NCI-H2029 (cell line): ENCODE measurements around the gene FOSL1.

ENCODE experiments used
- DNase-seq: peaks from one replicate; lab custom pipeline; 2025; lab: John Stamatoyannopoulos, UW

The FOSL1 gene

DNA sequence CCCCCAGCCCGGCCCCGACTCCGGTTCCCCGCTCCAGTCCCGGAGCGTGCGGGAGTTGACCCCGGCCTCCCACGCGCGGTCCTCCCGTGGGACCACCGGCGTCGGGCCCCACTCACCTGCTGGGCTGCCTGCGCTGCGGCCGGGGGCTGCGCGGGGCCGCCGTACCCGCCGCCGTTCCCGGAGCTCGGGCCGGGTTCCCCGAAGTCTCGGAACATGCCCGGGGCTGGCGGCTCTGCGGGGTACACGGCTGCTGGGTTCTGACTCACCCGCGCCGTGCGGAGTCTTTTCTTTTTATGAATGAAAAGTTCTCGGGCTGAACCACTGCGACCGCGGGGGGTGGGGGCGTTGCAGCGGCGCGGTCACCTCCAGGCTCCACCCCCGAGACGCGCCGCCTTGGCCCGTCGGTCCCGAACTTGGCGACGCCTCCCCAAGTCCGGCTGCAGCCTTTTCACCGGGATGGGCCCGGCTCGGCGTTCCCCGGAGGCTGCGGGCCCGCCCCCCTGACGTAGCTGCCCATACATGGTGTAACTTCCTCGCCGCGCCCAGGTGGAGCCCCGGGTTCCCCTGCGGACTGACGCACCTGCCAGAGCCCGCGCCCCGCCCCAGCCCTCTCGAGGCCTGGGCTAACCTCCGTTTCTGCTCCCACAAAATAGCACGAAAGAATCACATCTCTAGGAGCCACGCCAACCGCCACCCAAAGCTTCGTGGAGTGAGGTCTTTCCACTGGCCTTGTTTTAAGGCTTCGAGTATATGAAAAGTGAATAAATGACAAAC lies at the start of gene FOSL1:
Gene FOSL1, minus strand, starts transcription at position 264 of the 774 bp plus-strand sequence. Its CDS starts 49 bp downstream, at position 215.
- DNase-seq, result peak; percentile 45

GRCh38 chr11:65947603-65948125 lies 47.5 kb upstream of the FOSL1 start:
- DNase-seq, result no peak

GRCh38 chr11:65947133-65947532 lies 46.9 kb upstream of the FOSL1 start:
- DNase-seq, result no peak

DNA sequence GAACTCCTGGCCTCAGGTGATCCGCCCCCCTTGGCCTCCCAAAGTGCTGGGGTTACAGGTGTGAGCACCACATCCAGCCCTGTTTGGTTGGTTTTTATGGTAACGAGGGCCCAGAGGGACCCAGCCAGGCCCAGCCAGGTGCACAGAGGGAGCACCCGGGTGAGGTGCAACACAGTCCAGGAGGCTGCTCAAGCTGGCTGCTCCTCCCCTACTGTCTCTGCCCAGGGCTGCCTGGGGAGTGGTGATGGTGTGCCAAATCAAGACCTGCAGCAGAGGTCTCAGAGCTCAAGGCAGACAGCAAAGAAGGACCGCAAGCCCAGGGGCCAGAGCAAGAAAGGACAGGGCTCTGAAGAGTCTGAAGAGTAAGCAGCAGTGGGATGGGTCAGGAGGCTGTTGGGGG lies 46.5 kb upstream of the FOSL1 start:
- no peak for DNase-seq

GRCh38 chr11:65945941-65946558 lies 45.9 kb upstream of the FOSL1 start:
- DNase-seq, result no peak

- DNase-seq, result no peak
Observed at GRCh38 chr11:65945430-65945911, 45.3 kb upstream of the FOSL1 start, which contains the start of gene TSGA10IP. TSS of gene TSGA10IP (plus strand) at chr11:65945480. CDS start at chr11:65945676, 196 bp downstream.

- DNase-seq, result no peak
Observed at GRCh38 chr11:65944767-65945166, 44.6 kb upstream of the FOSL1 start.

- DNase-seq, result no peak
Observed at GRCh38 chr11:65944191-65944590, 44.0 kb upstream of the FOSL1 start.

DNA sequence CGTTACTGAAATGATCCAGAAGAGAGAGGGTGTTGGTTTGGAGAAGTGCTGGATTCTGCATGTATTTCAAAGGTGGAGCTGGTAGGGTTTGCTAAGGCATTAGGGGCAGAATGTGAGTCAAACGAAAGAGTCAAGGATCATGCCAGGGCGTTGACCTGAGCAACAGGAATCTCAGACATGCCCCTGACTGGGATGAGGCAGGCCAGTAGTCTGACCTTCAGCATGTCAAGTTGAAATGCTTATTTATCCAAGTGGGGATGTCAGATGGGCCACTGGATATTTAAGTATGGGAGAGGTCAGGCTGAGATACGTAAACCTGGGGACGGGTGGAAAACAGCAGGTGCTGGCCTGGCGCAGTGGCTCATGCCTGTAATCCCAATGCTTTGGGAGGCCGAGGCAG lies 42.3 kb upstream of the FOSL1 start:
- no peak for DNase-seq

DNA sequence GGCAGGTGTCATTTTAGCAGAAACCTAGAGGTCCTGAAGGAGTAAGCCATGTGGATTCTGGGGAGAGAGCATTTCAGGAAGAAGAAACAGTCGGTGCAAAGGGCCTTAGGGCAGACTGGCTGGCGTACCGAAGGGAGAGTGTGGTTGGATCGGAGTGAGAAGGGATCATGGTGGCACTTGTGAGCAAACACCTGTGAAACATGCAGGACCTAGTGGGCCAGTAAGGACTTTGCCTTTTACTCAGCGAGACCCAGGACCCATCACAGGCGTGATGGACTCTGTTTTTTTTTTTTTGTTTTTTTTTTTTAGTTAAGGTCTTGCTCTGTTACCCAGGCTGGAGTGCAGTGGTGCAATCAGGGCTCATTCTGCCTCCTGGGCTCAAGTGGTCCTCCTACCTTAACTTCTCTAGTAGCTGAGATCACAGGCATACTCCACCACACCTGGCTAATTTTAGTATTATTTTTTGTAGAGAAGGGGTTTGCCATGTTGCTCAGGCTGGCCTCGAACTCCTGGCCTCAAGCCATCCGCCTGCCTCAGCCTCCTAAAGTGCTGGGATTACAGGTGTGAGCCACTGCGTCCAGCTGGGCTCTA lies 41.6 kb upstream of the FOSL1 start:
- no peak for DNase-seq

DNA sequence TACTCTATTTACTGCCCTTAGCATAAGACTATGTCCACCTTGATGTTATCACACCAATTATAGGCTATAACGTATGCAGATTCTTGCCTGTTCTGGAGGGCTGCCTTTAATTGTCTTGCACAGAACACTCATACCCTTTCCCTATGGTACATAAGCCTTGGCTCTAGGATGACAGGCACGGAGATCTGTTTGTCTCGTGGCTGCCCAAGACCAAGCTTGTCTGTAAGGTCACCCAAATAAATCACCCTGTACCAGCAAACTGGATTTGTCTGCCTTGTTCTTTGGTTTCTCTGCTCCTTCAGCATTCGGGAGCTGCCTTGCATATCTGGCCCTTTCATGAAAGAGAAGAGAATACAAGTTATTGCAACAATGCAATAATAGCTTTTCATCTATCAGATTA lies 37.6 kb upstream of the FOSL1 start:
- no peak for DNase-seq

DNA sequence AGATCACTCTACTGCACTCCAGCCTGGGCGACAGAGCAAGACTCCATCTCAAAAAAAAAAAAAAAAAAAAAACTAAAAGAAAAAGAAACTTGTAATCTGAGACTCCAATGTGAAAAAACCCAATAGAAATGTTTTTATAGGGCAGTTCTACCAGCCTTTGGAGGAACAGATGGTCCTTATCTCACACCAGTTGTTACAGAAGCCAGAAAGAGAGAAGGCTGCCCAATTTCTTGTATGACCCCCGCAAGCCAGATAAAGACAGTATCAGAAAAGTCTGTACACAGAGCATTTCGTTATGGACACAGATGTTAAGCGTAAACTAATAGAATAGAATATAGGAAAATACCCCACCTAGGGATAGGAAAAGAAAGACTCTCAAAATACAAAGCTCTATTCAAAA lies 33.8 kb upstream of the FOSL1 start:
- no peak for DNase-seq

- no peak for DNase-seq
Observed at GRCh38 chr11:65932558-65932919, 32.4 kb upstream of the FOSL1 start.

- no peak for DNase-seq
Observed at GRCh38 chr11:65931773-65932557, 31.8 kb upstream of the FOSL1 start.

GRCh38 chr11:65928667-65929066 lies 28.5 kb upstream of the FOSL1 start:
- DNase-seq, result no peak

DNA sequence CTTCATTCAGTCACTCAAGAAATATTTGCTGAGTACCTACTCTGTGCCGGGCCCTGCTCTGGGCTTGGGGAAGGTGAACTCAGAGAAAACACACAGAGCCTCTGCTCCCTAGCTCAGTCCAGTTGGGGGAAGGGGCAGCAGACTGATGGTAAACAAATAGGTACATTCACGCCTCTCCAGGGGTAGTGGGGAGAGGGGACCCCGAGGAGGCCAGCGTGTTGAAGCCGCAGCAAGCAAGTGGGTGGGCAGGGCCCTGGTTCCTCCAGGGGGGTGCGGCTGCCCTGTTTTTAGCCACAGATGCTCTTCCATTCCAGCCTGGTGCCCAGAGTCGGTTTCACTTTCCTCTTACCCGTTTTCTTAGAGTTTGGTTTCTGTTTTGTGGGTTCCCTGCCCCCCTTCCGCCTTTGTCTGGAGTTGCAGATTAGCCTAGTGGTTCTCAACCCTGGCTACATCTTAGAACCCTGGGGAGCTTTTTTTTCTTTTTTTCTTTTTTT lies 27.8 kb upstream of the FOSL1 start:
- no peak for DNase-seq

DNA sequence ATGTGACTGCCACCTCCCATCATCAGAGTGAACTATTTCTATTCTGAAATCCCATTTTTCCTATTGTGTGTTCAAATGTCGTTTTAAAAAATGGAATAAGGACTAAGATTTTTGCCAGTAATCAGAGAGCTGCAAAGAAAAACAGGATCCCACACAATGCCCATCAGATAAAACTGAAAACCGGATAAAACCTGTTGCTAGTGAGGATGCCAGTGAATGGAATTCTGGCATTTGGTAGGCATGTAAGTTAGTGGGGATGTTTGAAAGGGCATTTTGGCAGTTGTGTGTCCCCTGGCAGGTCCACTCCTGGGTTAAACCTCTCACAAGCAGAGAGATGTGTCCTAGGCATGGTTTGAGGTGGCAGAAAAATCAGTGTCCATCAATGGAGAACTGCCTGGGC lies 25.2 kb upstream of the FOSL1 start:
- DNase-seq, result no peak

DNA sequence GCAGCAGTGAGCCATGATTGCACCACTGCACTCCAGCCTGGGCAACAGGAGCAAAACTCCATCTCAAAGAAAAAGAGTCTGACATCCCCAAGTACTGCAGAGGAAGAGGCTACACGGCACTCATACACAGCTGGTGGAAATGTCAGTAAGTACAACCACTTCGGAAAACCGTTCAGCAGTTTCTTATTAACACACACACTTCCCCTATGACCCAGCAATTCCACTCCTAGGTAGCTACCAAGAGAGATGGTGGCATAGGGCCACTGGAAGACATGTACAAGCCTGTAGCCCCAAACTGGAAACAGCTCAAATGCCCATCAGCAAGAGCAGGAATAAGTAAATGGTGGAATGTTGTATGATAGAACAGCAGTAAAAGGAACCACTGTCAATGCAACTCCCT lies 22.4 kb upstream of the FOSL1 start:
- no peak for DNase-seq

- no peak for DNase-seq
Observed at GRCh38 chr11:65921876-65922275, 21.7 kb upstream of the FOSL1 start.

- no peak for DNase-seq
Observed at GRCh38 chr11:65921033-65921555, 20.9 kb upstream of the FOSL1 start.

DNA sequence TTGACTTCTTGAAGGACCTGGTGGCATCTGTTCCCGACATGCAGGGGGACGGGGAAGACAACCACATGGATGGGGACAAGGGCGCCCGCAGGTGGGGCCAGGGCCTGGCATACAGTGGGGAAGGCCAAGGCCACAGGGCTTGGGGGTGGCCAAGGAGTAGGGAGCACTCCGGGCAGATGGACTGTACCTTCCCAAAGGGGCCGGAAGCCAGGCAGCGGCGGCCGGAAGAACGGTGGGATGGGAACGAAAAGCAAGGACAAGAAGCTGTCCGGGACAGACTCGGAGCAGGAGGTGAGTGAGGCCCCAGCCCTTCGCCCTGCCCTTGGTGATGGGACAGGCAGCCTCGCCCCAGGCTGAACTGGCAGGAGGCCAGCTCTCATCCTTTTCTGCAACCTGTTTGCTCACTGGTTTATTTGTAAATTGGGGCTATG lies 20.2 kb upstream of the FOSL1 start:
- no peak for DNase-seq
